A549 (cell line): Measurements from ENCODE around the gene PPP2R3B. TPM values are rescaled to one million over a fixed set of nuclear protein-coding genes. Genes with fewer than 3 reads are reported as not detected.
A peak's percentile ranks its signal among the peaks of the same experiment; 100 is the strongest.

Experiments
- ATAC-seq, 2 experiments: fragments of 200-7000 bp in 1 of 2; fragments of >200 bp in 1 of 2; cut with Nextera tagmentation in 1 of 2; cut with Tn5 transposase in 1 of 2; 3 replicates each; pipeline versions ENCODE4 v1.8.0 to v1.9.1; 2018 to 2020; ENCODE audit warnings: mild to moderate bottlenecking in 1 of 2, moderate library complexity in 1 of 2
- CTCF ChIA-PET: fragments of 300-600 bp; sonication (Branson Sonifier 250); formaldehyde crosslinking; extraction: SDS; loops from one replicate; lab custom pipeline; 2021; ENCODE audit warnings: antibody characterized with exemption, inconsistent platforms; lab: Yijun Ruan, JAX
- POLR2A ChIA-PET: fragments of 350-600 bp; formaldehyde crosslinking; extraction: SDS; loops from one replicate; lab custom pipeline; 2021; ENCODE audit warnings: antibody characterized with exemption, inconsistent platforms; lab: Yijun Ruan, JAX
- DNase-seq, 2 experiments: peaks; one replicate each; pipeline versions ENCODE4 v3.0.0 to v3.0.0-alpha.2; 2011 to 2016; ENCODE audit warnings: low read depth in 1 of 2, low spot score in 1 of 2
- FAIRE-seq: peaks from 2 replicates; lab custom pipeline; 2011; peaks lifted over from hg19 to GRCh38; lab: Jason Lieb, UNC
- H3K27ac ChIP-seq, 2 experiments: fragments of >200 bp; sonication (Bioruptor Twin); formaldehyde crosslinking; 3 replicates each; pipeline ENCODE4 v1.5.1; 2016 to 2017
- H3K4me1 ChIP-seq: fragments of >200 bp; sonication (Bioruptor Twin); formaldehyde crosslinking; 3 replicates; pipeline ENCODE4 v1.6.1; 2016
- H3K4me2 ChIP-seq: fragments of >200 bp; sonication (Bioruptor Twin); formaldehyde crosslinking; 3 replicates; pipeline ENCODE4 v1.6.1; 2016
- H3K4me3 ChIP-seq: fragments of >200 bp; sonication (Bioruptor Twin); formaldehyde crosslinking; 3 replicates; pipeline ENCODE4 v1.5.1; 2016
- H3K9me3 ChIP-seq: fragments of >200 bp; sonication (Bioruptor Twin); formaldehyde crosslinking; 3 replicates; pipeline ENCODE4 v1.6.1; 2016
- BHLHE40 ChIP-seq: IDR thresholded peaks from 2 replicates; pipeline ENCODE4 v1.6.1; 2012; ENCODE audit warnings: low read depth, low read length, inconsistent platforms
- CBX2 ChIP-seq: fragments of 200-600 bp; sonication (generic); IDR thresholded peaks from 2 replicates; pipeline ENCODE4 v1.6.1; 2016; ENCODE audit warnings: low read depth, mild to moderate bottlenecking, borderline replicate concordance
- CEBPB ChIP-seq, 2 experiments: fragments of >200 bp in 1 of 2; sonication (Bioruptor Twin) in 1 of 2; formaldehyde crosslinking in 1 of 2; IDR thresholded peaks; 2 replicates each; pipeline ENCODE4 v1.6.1; 2012 to 2016
- CHD4 ChIP-seq: fragments of 200-600 bp; sonication (generic); IDR thresholded peaks from 2 replicates; pipeline ENCODE4 v1.6.1; 2016; ENCODE audit warnings: antibody characterized with exemption, mild to moderate bottlenecking, borderline replicate concordance
- ELK1 ChIP-seq: fragments of 150-350 bp; IDR thresholded peaks from 2 replicates; pipeline ENCODE4 v1.6.1; 2014; ENCODE audit warnings: low read depth, mild to moderate bottlenecking, low read length
- EP300 ChIP-seq, 2 experiments: fragments of >200 bp; sonication (Bioruptor Twin); formaldehyde crosslinking; IDR thresholded peaks; 2 replicates in 1 of 2; 3 replicates in 1 of 2; pipeline ENCODE4 v1.6.1; 2016 to 2017
- FOSB ChIP-seq: fragments of 250-450 bp; sonication (Bioruptor Pico); IDR thresholded peaks from 2 replicates; pipeline ENCODE4 v1.5.0; 2020; ENCODE audit warnings: mild to moderate bottlenecking, moderate library complexity
- HEYL ChIP-seq: fragments of 250-450 bp; sonication (Bioruptor Pico); IDR thresholded peaks from 2 replicates; pipeline ENCODE4 v1.8.0; 2021; ENCODE audit warnings: mild to moderate bottlenecking, moderate library complexity
- HMGXB4 ChIP-seq: fragments of 250-450 bp; sonication (Bioruptor Pico); IDR thresholded peaks from 2 replicates; pipeline ENCODE4 v1.5.0; 2021; ENCODE audit warnings: mild to moderate bottlenecking, moderate library complexity, borderline replicate concordance
- HOXA7 ChIP-seq: fragments of 250-450 bp; sonication (Bioruptor Pico); IDR thresholded peaks from 2 replicates; pipeline ENCODE4 v1.5.0; 2020; ENCODE audit warnings: mild to moderate bottlenecking, moderate library complexity
- KDM1A ChIP-seq: fragments of 200-600 bp; sonication (generic); IDR thresholded peaks from 2 replicates; pipeline ENCODE4 v1.6.1; 2016; ENCODE audit warnings: low read depth, mild to moderate bottlenecking
- MAX ChIP-seq: IDR thresholded peaks from 2 replicates; pipeline ENCODE4 v1.6.1; 2012
- MAZ ChIP-seq: fragments of 150-350 bp; IDR thresholded peaks from 2 replicates; pipeline ENCODE4 v1.6.1; 2014; ENCODE audit warnings: antibody characterized with exemption, low read depth, low read length, borderline replicate concordance
- NR3C1 ChIP-seq: fragments of >200 bp; sonication (Bioruptor Twin); formaldehyde crosslinking; IDR thresholded peaks from 3 replicates; pipeline ENCODE4 v1.6.1; 2017
- PHF8 ChIP-seq: fragments of 200-600 bp; sonication (generic); IDR thresholded peaks from 2 replicates; pipeline ENCODE4 v1.6.1; 2016; ENCODE audit warnings: low read depth, mild to moderate bottlenecking, antibody characterized with exemption, moderate library complexity, borderline replicate concordance
- POLR2AphosphoS2 ChIP-seq: conservative IDR thresholded peaks from 2 replicates; pipeline ENCODE4 v1.6.1; 2012; ENCODE audit warnings: low read length, improper control_type of control experiment, inconsistent platforms
- RAD21 ChIP-seq, 2 experiments: fragments of >200 bp in 1 of 2; sonication (Bioruptor Twin) in 1 of 2; formaldehyde crosslinking in 1 of 2; IDR thresholded peaks in 1 of 2; conservative IDR thresholded peaks in 1 of 2; 2 replicates in 1 of 2; 3 replicates in 1 of 2; pipeline ENCODE4 v1.6.1; 2012 to 2018; ENCODE audit warnings: inconsistent platforms in 1 of 2
- RCOR1 ChIP-seq: fragments of 150-350 bp; IDR thresholded peaks from 2 replicates; pipeline ENCODE4 v1.6.1; 2014; ENCODE audit warnings: antibody characterized with exemption, low read length, low read depth
- TFCP2L1 ChIP-seq: fragments of 250-450 bp; sonication (Bioruptor Pico); IDR thresholded peaks from 2 replicates; pipeline ENCODE4 v1.5.0; 2021; ENCODE audit warnings: mild to moderate bottlenecking
- ZFP36 ChIP-seq: fragments of 450-650 bp; IDR thresholded peaks from 2 replicates; pipeline ENCODE4 v1.6.1; 2014; ENCODE audit warnings: borderline replicate concordance; ENCODE audit not compliant: partially characterized antibody
- ZNF302 ChIP-seq: fragments of 250-450 bp; sonication (Bioruptor Pico); IDR thresholded peaks from 2 replicates; pipeline ENCODE4 v1.9.0; 2021; ENCODE audit warnings: inconsistent platforms, mild to moderate bottlenecking, moderate library complexity
- ZSCAN20 ChIP-seq: fragments of 250-450 bp; sonication (Bioruptor Pico); IDR thresholded peaks from 2 replicates; pipeline ENCODE4 v1.8.0; 2022; ENCODE audit warnings: mild to moderate bottlenecking, moderate library complexity
- WGBS: methylation state at CpG from one replicate; pipeline ENCODE4 v1.1.6; 2017; ENCODE audit errors: missing lambda C conversion rate; 5-methylcytosine and 5-hydroxymethylcytosine counted together
- polyA plus RNA-seq, 4 experiments: library from polyadenylated mRNA; depleted of rRNA in 3 of 4; stranded (reverse); fragments of >200 nt; fragmentation: RNase III in 1 of 4; extraction: RNeasy Plus Mini Kit Qiagen cat#74134 plus additional on column Dnase treatment in 1 of 4; gene quantifications; 2 replicates in 3 of 4; 3 replicates in 1 of 4; pipeline ENCODE4 v1.2.3, GENCODE V29; 2011 to 2017
- TF ChIP-seq, protein P1 (sequence below): fragments of 250-450 bp; sonication (Bioruptor Pico); IDR thresholded peaks from 2 replicates; pipeline ENCODE4 v1.5.0; 2020; ENCODE audit warnings: low read depth, mild to moderate bottlenecking, moderate library complexity

Gene PPP2R3B
- polyA plus RNA-seq, 2 of the 4 experiments (the other 2 are of a cell fraction), result 12.6 to 29.6 TPM

DNA sequence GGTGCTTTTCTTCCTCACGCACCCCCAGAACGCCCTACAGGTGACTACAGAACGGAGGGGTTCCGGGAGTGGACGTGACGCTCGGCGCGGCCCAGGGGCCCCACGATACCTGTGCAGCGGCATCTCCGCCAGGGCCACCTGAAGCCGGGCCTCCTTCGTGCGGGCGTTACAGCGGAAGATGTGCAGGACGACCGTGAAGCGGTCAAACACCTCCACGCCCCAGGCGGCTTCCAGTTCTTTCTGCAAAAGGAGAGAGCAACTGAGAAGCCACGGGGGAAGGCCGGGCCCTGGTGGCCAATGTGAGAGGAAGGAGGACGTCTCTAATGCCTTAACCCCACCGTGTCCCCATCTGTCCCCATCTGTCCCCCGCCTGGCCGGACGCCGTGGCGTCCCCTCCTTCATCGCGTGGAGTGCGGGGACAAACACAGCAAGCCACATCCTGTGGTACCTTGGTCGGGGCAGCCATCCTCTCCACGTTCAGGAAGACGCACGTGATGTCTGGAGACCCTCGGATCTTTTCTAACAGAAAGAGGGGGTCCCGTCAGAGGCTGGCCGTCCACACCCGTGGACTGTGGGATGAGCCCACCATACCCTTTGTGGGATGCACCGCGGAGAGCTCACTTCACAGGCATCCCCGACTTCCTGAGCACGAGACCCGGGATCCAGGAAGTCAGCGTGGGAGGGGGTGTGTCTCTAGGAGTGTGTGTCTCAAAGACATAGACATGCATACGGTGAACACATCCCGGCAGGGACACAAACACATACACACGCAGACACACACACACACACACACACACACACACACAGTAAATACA, 71.7 kb downstream of the PPP2R3B start:
- POLR2A ChIA-PET, result no interaction called here
- FAIRE-seq, result no peak
- CTCF ChIA-PET, result no interaction called here
- DNase-seq, result peak in 1 of 2 experiments; percentile 54
- no peak overlapping the region for H3K27ac ChIP-seq
- H3K4me3 ChIP-seq, result no peak overlapping the region
- ATAC-seq, result no peak
- H3K4me1 ChIP-seq, result peaks cover 8% of the 10 kb centered on the region; the same call in 1 of the 3 replicates
- H3K9me3 ChIP-seq, result no peaks in the 10 kb centered on the region
- TF ChIP-seq, protein P1, sequence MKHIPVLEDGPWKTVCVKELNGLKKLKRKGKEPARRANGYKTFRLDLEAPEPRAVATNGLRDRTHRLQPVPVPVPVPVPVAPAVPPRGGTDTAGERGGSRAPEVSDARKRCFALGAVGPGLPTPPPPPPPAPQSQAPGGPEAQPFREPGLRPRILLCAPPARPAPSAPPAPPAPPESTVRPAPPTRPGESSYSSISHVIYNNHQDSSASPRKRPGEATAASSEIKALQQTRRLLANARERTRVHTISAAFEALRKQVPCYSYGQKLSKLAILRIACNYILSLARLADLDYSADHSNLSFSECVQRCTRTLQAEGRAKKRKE (CRISPR knock-in tag), result no peak
- TF ChIP-seq HEYL (no peak), HMGXB4 (CRISPR knock-in tag) (no peak), FOSB (CRISPR knock-in tag) (no peak), TFCP2L1 (CRISPR knock-in tag) (no peak), EP300 (IDR thresholded peaks at IDR 0.05) (no peak), BHLHE40 (no peak), PHF8 (no peak), ZSCAN20 (CRISPR knock-in tag) (no peak), MAZ (no peak)
- TF ChIP-seq, all 56 proteins: peak for 0
- WGBS, result 90% methylated on average over 51 of the region's 51 CpGs
- no peak overlapping the region for H3K4me2 ChIP-seq

GRCh38 chrX:314049-314448, 72.7 kb downstream of the PPP2R3B start:
- no peak for TF ChIP-seq FOSB (CRISPR knock-in tag)
- no peak for DNase-seq
- CTCF ChIA-PET, result no interaction called here
- 94% methylated on average over 34 of the region's 34 CpGs for WGBS
- 0 out of 3 replicates have a peak, but pooled peaks cover 7% of the 10 kb centered on the region for H3K4me1 ChIP-seq
- no peaks in the 10 kb centered on the region for H3K9me3 ChIP-seq
- no peak for FAIRE-seq
- H3K27ac ChIP-seq, result no peak overlapping the region
- POLR2A ChIA-PET, result no interaction called here
- no peak overlapping the region for H3K4me3 ChIP-seq
- no peak overlapping the region for H3K4me2 ChIP-seq
- ATAC-seq, result no peak

DNA sequence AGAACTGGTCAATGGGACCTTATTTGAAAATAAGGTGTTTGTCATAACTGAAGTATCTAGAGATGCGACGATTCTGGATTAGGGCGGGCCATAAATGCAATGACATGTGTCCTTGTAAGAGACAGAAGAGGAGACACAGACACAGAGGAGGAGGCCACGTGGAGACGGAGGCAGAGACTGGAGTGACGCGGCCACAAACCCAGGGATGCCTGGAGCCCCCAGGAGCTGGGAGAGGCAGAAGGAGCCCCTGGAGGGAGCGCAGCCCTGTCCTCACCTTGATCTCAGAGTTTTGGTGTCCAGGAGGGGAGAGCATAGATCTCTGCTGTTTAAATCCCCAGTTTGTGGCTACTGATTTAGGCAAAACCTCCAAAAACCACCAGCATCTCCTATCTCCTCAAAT, 73.2 kb downstream of the PPP2R3B start:
- Histone ChIP-seq H3K27ac (no peak overlapping the region), H3K4me1 (0 out of 3 replicates have a peak, but pooled peaks cover 7% of the 10 kb centered on the region), H3K4me3 (no peak overlapping the region), H3K4me2 (no peak overlapping the region), H3K9me3 (no peaks in the 10 kb centered on the region)
- CTCF ChIA-PET, result no interaction called here
- DNase-seq (no peak), ATAC-seq (no peak), FAIRE-seq (no peak)
- no peak for TF ChIP-seq NR3C1
- no peak for TF ChIP-seq RAD21 (conservative IDR thresholded peaks at IDR 0.05 in 1 of 2, IDR thresholded peaks at IDR 0.05 in 1 of 2)
- TF ChIP-seq CHD4, result no peak
- TF ChIP-seq MAX, result no peak
- no peak for TF ChIP-seq POLR2AphosphoS2
- no peak for TF ChIP-seq ZNF302 (CRISPR knock-in tag)
- no peak for TF ChIP-seq HOXA7
- no peak for TF ChIP-seq RCOR1
- no peak for TF ChIP-seq BHLHE40
- no peak for TF ChIP-seq ELK1
- TF ChIP-seq EP300 (IDR thresholded peaks at IDR 0.05), result no peak
- TF ChIP-seq CEBPB (IDR thresholded peaks at IDR 0.05), result no peak
- no peak for TF ChIP-seq FOSB (CRISPR knock-in tag)
- no peak for TF ChIP-seq CBX2
- no peak for TF ChIP-seq PHF8
- no peak for TF ChIP-seq KDM1A
- no peak for TF ChIP-seq TFCP2L1 (CRISPR knock-in tag)
- TF ChIP-seq ZFP36, result no peak
- POLR2A ChIA-PET, result no interaction called here
- 84% methylated on average over 8 of the region's 8 CpGs for WGBS
